Mesenchymal stem cell (in vitro differentiated cells and primary cell): ENCODE data around the gene TRAPPC2B.

ENCODE experiments used
- DNase-seq: peaks from one replicate; pipeline ENCODE4 v3.0.0-alpha.2; 2013
- H2AFZ ChIP-seq: one replicate; pipeline ENCODE4 v1.6.1; 2013; ENCODE audit warnings: low read depth, mild to moderate bottlenecking, control low read depth, inconsistent platforms, low read length, moderate library complexity
- H2AK5ac ChIP-seq: 2 replicates; pipeline ENCODE4 v1.6.1; 2013; ENCODE audit warnings: low read length, moderate library complexity, mild to moderate bottlenecking, inconsistent platforms; ENCODE audit not compliant: severe bottlenecking
- H2BK120ac ChIP-seq: one replicate; pipeline ENCODE4 v1.6.1; 2013; ENCODE audit warnings: low read depth, mild to moderate bottlenecking, inconsistent platforms, low read length, moderate library complexity
- H2BK12ac ChIP-seq, 2 experiments: one replicate each; pipeline ENCODE4 v1.6.1; 2013; ENCODE audit warnings: inconsistent platforms in 2 of 2, low read length in 2 of 2, mild to moderate bottlenecking in 2 of 2, moderate library complexity in 2 of 2, control low read depth in 1 of 2
- H2BK15ac ChIP-seq: one replicate; pipeline ENCODE4 v1.6.1; 2013; ENCODE audit warnings: mild to moderate bottlenecking, low read depth, inconsistent platforms; ENCODE audit not compliant: poor library complexity, severe bottlenecking
- H2BK5ac ChIP-seq: 2 replicates; pipeline ENCODE4 v1.6.1; 2013; ENCODE audit warnings: low read depth, mild to moderate bottlenecking, low read length, control low read depth, inconsistent platforms; ENCODE audit not compliant: poor library complexity, severe bottlenecking
- H3K14ac ChIP-seq, 2 experiments: one replicate each; pipeline ENCODE4 v1.6.1; 2013; ENCODE audit warnings: inconsistent platforms in 2 of 2, low read length in 2 of 2, control low read depth in 1 of 2, mild to moderate bottlenecking in 1 of 2, moderate library complexity in 1 of 2
- H3K18ac ChIP-seq, 2 experiments: one replicate each; pipeline ENCODE4 v1.6.1; 2013; ENCODE audit warnings: inconsistent platforms in 2 of 2, low read length in 2 of 2, control low read depth in 1 of 2, low read depth in 1 of 2, mild to moderate bottlenecking in 1 of 2
- H3K23ac ChIP-seq, 2 experiments: one replicate each; pipeline ENCODE4 v1.6.1; 2013; ENCODE audit warnings: inconsistent platforms in 2 of 2, low read length in 2 of 2, mild to moderate bottlenecking in 2 of 2, moderate library complexity in 2 of 2, control low read depth in 1 of 2
- H3K27ac ChIP-seq: 2 replicates; pipeline ENCODE4 v1.5.1; 2013; ENCODE audit warnings: mild to moderate bottlenecking, moderate library complexity, low read length, control low read depth, inconsistent platforms; ENCODE audit not compliant: poor library complexity, severe bottlenecking
- H3K27me3 ChIP-seq, 2 experiments: 2 replicates each; pipeline versions ENCODE4 v1.6.1 to v1.7.0; 2013; ENCODE audit warnings: low read length in 2 of 2, mild to moderate bottlenecking in 2 of 2, moderate library complexity in 2 of 2, control low read depth in 1 of 2, inconsistent platforms in 1 of 2; ENCODE audit not compliant: control insufficient read depth in 1 of 2, insufficient read depth in 1 of 2
- H3K36me3 ChIP-seq, 2 experiments: 2 replicates each; pipeline versions ENCODE4 v1.6.1 to v1.7.0; 2013; ENCODE audit warnings: low read length in 2 of 2, control low read depth in 1 of 2, inconsistent platforms in 1 of 2, low read depth in 1 of 2, mild to moderate bottlenecking in 1 of 2; ENCODE audit not compliant: insufficient read depth in 2 of 2, control insufficient read depth in 1 of 2
- H3K4ac ChIP-seq, 2 experiments: one replicate each; pipeline ENCODE4 v1.6.1; 2013; ENCODE audit warnings: inconsistent platforms in 2 of 2, low read length in 2 of 2, mild to moderate bottlenecking in 2 of 2, moderate library complexity in 2 of 2, control low read depth in 1 of 2, low read depth in 1 of 2
- H3K4me1 ChIP-seq: 2 replicates; pipeline ENCODE4 v1.6.1; 2013; ENCODE audit warnings: low read depth, low read length, control low read depth; ENCODE audit not compliant: control insufficient read depth, insufficient read depth
- H3K4me2 ChIP-seq: 2 replicates; pipeline ENCODE4 v1.6.1; 2013; ENCODE audit warnings: low read length, mild to moderate bottlenecking, inconsistent platforms; ENCODE audit not compliant: poor library complexity, severe bottlenecking
- H3K4me3 ChIP-seq, 2 experiments: 2 replicates each; pipeline versions ENCODE4 v1.5.1 to v1.7.0; 2013; ENCODE audit warnings: low read length in 2 of 2, mild to moderate bottlenecking in 2 of 2, control low read depth in 1 of 2, low read depth in 1 of 2; ENCODE audit not compliant: insufficient read depth in 1 of 2
- H3K79me1 ChIP-seq: replicated peaks from 2 replicates; pipeline ENCODE4 v1.6.1; 2013; ENCODE audit warnings: mild to moderate bottlenecking, control low read depth, low read length, inconsistent platforms; ENCODE audit not compliant: poor library complexity, severe bottlenecking
- H3K9ac ChIP-seq: 2 replicates; pipeline ENCODE4 v1.7.0; 2013; ENCODE audit warnings: mild to moderate bottlenecking, low read length, moderate library complexity
- H3K9me3 ChIP-seq: 2 replicates; pipeline ENCODE4 v1.7.0; 2013; ENCODE audit warnings: mild to moderate bottlenecking, low read length; ENCODE audit not compliant: control insufficient read depth
- H4K8ac ChIP-seq: one replicate; pipeline ENCODE4 v1.6.1; 2013; ENCODE audit warnings: inconsistent platforms, mild to moderate bottlenecking, low read length, moderate library complexity
- H4K91ac ChIP-seq: one replicate; pipeline ENCODE4 v1.6.1; 2013; ENCODE audit warnings: mild to moderate bottlenecking, low read length, inconsistent platforms
- WGBS: methylation state at CpG from one replicate; pipeline ENCODE4 v1.1.7; 2013; ENCODE audit warnings: mixed read lengths; 5-methylcytosine and 5-hydroxymethylcytosine counted together

TRAPPC2B gene

GRCh38 chr19:57320180-57321084 is 42.9 kb upstream of the TRAPPC2B start, which contains the start of gene ZNF543:
Gene ZNF543 (plus strand): TSS chr19:57320472. CDS start chr19:57320854, 382 bp downstream.
- DNase-seq: peak; percentile 97
- Histone ChIP-seq H2AK5ac (peak within 1 kb of the TSS; percentile 21), H3K27me3 (peaks cover 0 to 7% of the 10 kb centered on the region in 2 experiments), H3K4me3 (peak within 1 kb of the TSS; percentile 80 to 100), H2BK12ac (no peak within 1 kb of the TSS), H4K8ac (peak within 1 kb of the TSS; percentile 94), H3K27ac (peak within 1 kb of the TSS; percentile 76), H3K79me1 (peaks cover 22% of the 10 kb centered on the region), H2BK120ac (no peak within 1 kb of the TSS), H3K9ac (peak within 1 kb of the TSS; percentile 97), H3K4me2 (peak within 1 kb of the TSS; percentile 80), H3K4me1 (peaks cover 9% of the 10 kb centered on the region), H2BK5ac (peak within 1 kb of the TSS; percentile 3), H3K14ac (peak within 1 kb of the TSS in 1 of 2 experiments; percentile 94), H3K4ac (peak within 1 kb of the TSS; percentile 58 to 86), H3K18ac (peak within 1 kb of the TSS; percentile 40 to 93), H3K9me3 (no peaks in the 10 kb centered on the region), H2BK15ac (peak within 1 kb of the TSS; percentile 2), H2AFZ (peak within 1 kb of the TSS; percentile 94), H3K23ac (no peak within 1 kb of the TSS), H4K91ac (peak within 1 kb of the TSS; percentile 6), H3K36me3 (peaks cover 14 to 22% of the 10 kb centered on the region in 2 experiments)
- 1% methylated on average over 71 of the region's 71 CpGs for WGBS

GRCh38 chr19:57321116-57321515 is 42.2 kb upstream of the TRAPPC2B start:
- WGBS: 61% methylated on average over 8 of the region's 8 CpGs
- H2AK5ac ChIP-seq: no peak overlapping the region
- no peak overlapping the region for H3K18ac ChIP-seq
- H3K9me3 ChIP-seq: no peaks in the 10 kb centered on the region
- H4K8ac ChIP-seq: no peak overlapping the region
- no peak overlapping the region for H3K23ac ChIP-seq
- H2BK5ac ChIP-seq: no peak overlapping the region
- H3K79me1 ChIP-seq: peaks cover 26% of the 10 kb centered on the region
- H3K27me3 ChIP-seq: peaks cover 0 to 3% of the 10 kb centered on the region in 2 experiments
- H2BK120ac ChIP-seq: no peak overlapping the region
- H3K9ac ChIP-seq: peak overlapping the region; percentile 97
- no peak overlapping the region for H3K27ac ChIP-seq
- no peak overlapping the region for H2BK15ac ChIP-seq
- H3K36me3 ChIP-seq: peaks cover 19 to 29% of the 10 kb centered on the region in 2 experiments
- H2AFZ ChIP-seq: no peak overlapping the region
- H3K14ac ChIP-seq: no peak overlapping the region
- H4K91ac ChIP-seq: no peak overlapping the region
- peak overlapping the region; percentile 80 to 100 for H3K4me3 ChIP-seq
- H2BK12ac ChIP-seq: no peak overlapping the region
- H3K4me2 ChIP-seq: peak overlapping the region; percentile 80
- DNase-seq: no peak
- H3K4me1 ChIP-seq: peaks cover 9% of the 10 kb centered on the region
- H3K4ac ChIP-seq: peak overlapping the region in 1 of 2 experiments; percentile 57

GRCh38 chr19:57321751-57322150 is 41.6 kb upstream of the TRAPPC2B start:
- no peaks in the 10 kb centered on the region for H3K27me3 ChIP-seq
- peak overlapping the region; percentile 97 for H3K9ac ChIP-seq
- no peak overlapping the region for H3K18ac ChIP-seq
- no peaks in the 10 kb centered on the region for H3K9me3 ChIP-seq
- H4K8ac ChIP-seq: no peak overlapping the region
- H3K36me3 ChIP-seq: peaks cover 25 to 35% of the 10 kb centered on the region in 2 experiments
- no peak overlapping the region for H2BK120ac ChIP-seq
- no peak for DNase-seq
- no peak overlapping the region for H4K91ac ChIP-seq
- no peak overlapping the region for H2BK15ac ChIP-seq
- H2AK5ac ChIP-seq: no peak overlapping the region
- peak overlapping the region in 1 of 2 experiments; percentile 100 for H3K4me3 ChIP-seq
- no peak overlapping the region for H2AFZ ChIP-seq
- no peak overlapping the region for H2BK5ac ChIP-seq
- H3K4me2 ChIP-seq: peak overlapping the region; percentile 80
- H3K4ac ChIP-seq: no peak overlapping the region
- H2BK12ac ChIP-seq: no peak overlapping the region
- no peak overlapping the region for H3K14ac ChIP-seq
- peaks cover 9% of the 10 kb centered on the region for H3K4me1 ChIP-seq
- no peak overlapping the region for H3K23ac ChIP-seq
- H3K79me1 ChIP-seq: peaks cover 29% of the 10 kb centered on the region
- 96% methylated on average over 3 of the region's 3 CpGs for WGBS
- H3K27ac ChIP-seq: no peak overlapping the region

GRCh38 chr19:57324992-57325391 is 38.4 kb upstream of the TRAPPC2B start:
- Histone ChIP-seq H3K4me3 (no peak overlapping the region), H3K18ac (no peak overlapping the region), H2BK12ac (no peak overlapping the region), H3K27me3 (no peaks in the 10 kb centered on the region), H3K79me1 (peaks cover 39% of the 10 kb centered on the region), H3K9me3 (peaks cover 18% of the 10 kb centered on the region), H3K9ac (no peak overlapping the region), H3K4ac (no peak overlapping the region), H3K27ac (no peak overlapping the region), H3K14ac (no peak overlapping the region), H3K23ac (no peak overlapping the region), H2AK5ac (no peak overlapping the region), H2AFZ (no peak overlapping the region), H2BK120ac (no peak overlapping the region), H2BK5ac (no peak overlapping the region), H3K4me1 (peaks cover 9% of the 10 kb centered on the region), H3K4me2 (no peak overlapping the region), H3K36me3 (peaks cover 48 to 64% of the 10 kb centered on the region in 2 experiments), H4K8ac (no peak overlapping the region), H4K91ac (no peak overlapping the region), H2BK15ac (no peak overlapping the region)
- no peak for DNase-seq
